Measurements from ENCODE around the gene TFAP2B.

Gene TFAP2B

DNA sequence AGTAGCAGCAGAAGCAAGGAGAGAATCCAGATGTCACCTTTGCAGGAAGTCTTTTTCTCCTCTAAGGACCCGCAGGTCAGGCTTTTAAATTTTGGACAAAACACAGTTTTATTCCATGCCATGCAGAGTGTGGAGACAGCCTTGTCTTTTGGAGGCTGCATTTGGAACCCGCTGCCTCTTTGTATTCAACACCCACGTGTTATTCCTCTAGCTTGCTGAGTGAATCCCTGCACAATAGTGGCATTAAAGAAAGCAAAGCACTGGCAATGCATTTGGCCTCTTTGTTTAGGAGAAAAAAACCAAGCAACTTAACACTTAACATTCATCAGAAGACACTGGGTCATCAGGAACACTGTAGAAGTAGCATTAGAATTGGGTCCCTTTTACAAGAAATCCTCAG, 43.5 kb downstream of the TFAP2B start:
- H3K4me3 ChIP-seq (replicated peaks; ENCODE audit: insufficient read depth, low read length): no peak overlapping the region
- no peak overlapping the region for H3K27ac ChIP-seq (replicated peaks)
- no peaks in the 10 kb centered on the region for H3K27me3 ChIP-seq (ENCODE audit: insufficient read depth, poor library complexity, severe bottlenecking)
- TF ChIP-seq SPI1 (IDR thresholded peaks at IDR 0.05; ENCODE audit: borderline replicate concordance, low read depth) (no peak), POLR2AphosphoS5 (IDR thresholded peaks at IDR 0.05; ENCODE audit: low read depth) (no peak), GABPA (IDR thresholded peaks at IDR 0.05; ENCODE audit: low read depth) (no peak), CTCF (IDR thresholded peaks at IDR 0.05; ENCODE audit: insufficient read depth, low read length) (no peak)
- TF ChIP-seq, protein P1, sequence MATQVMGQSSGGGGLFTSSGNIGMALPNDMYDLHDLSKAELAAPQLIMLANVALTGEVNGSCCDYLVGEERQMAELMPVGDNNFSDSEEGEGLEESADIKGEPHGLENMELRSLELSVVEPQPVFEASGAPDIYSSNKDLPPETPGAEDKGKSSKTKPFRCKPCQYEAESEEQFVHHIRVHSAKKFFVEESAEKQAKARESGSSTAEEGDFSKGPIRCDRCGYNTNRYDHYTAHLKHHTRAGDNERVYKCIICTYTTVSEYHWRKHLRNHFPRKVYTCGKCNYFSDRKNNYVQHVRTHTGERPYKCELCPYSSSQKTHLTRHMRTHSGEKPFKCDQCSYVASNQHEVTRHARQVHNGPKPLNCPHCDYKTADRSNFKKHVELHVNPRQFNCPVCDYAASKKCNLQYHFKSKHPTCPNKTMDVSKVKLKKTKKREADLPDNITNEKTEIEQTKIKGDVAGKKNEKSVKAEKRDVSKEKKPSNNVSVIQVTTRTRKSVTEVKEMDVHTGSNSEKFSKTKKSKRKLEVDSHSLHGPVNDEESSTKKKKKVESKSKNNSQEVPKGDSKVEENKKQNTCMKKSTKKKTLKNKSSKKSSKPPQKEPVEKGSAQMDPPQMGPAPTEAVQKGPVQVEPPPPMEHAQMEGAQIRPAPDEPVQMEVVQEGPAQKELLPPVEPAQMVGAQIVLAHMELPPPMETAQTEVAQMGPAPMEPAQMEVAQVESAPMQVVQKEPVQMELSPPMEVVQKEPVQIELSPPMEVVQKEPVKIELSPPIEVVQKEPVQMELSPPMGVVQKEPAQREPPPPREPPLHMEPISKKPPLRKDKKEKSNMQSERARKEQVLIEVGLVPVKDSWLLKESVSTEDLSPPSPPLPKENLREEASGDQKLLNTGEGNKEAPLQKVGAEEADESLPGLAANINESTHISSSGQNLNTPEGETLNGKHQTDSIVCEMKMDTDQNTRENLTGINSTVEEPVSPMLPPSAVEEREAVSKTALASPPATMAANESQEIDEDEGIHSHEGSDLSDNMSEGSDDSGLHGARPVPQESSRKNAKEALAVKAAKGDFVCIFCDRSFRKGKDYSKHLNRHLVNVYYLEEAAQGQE (IDR thresholded peaks at IDR 0.05; ENCODE audit: insufficient replicate concordance, low read depth): no peak
- no peak for DNase-seq (ENCODE audit: low read depth in 1 of 2, low spot score in 1 of 2)

DNA sequence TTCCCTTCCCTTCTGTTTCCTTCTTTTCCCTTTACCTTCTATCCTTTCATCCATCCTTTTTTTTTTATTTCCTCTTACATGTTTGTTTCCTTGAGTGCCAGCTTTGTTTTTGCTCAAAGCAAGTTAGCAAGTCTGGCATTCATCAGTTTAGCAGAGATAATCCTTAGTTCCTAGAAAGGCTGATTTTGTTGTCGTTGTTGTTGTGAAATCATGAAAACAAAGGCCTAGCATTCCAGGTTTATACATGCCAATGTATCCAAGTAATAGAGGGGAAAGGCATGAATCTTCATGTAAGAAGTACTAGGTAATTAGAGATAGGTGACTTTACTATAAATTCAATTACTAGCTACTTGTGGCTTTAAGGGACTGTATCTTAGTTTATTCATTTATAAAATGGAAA, 45.9 kb downstream of the TFAP2B start:
- no peak overlapping the region for H3K4me3 ChIP-seq (replicated peaks; ENCODE audit: insufficient read depth, low read length)
- H3K27ac ChIP-seq (replicated peaks): no peak overlapping the region
- DNase-seq (ENCODE audit: low read depth in 1 of 2, low spot score in 1 of 2): no peak
- no peak for TF ChIP-seq GABPA (IDR thresholded peaks at IDR 0.05; ENCODE audit: low read depth)
- TF ChIP-seq SPI1 (IDR thresholded peaks at IDR 0.05; ENCODE audit: borderline replicate concordance, low read depth): no peak
- no peak for TF ChIP-seq POLR2AphosphoS5 (IDR thresholded peaks at IDR 0.05; ENCODE audit: low read depth)
- TF ChIP-seq CTCF (IDR thresholded peaks at IDR 0.05; ENCODE audit: insufficient read depth, low read length): no peak
- TF ChIP-seq, protein P1 (IDR thresholded peaks at IDR 0.05; ENCODE audit: insufficient replicate concordance, low read depth): no peak
- no peaks in the 10 kb centered on the region for H3K27me3 ChIP-seq (ENCODE audit: insufficient read depth, poor library complexity, severe bottlenecking)

- no peak for DNase-seq (ENCODE audit: low read depth in 1 of 2, low spot score in 1 of 2)
- Histone ChIP-seq H3K27ac (replicated peaks) (no peak overlapping the region), H3K27me3 (ENCODE audit: insufficient read depth, poor library complexity, severe bottlenecking) (no peaks in the 10 kb centered on the region), H3K4me3 (replicated peaks; ENCODE audit: insufficient read depth, low read length) (no peak overlapping the region)
- TF ChIP-seq CTCF (IDR thresholded peaks at IDR 0.05; ENCODE audit: insufficient read depth, low read length) (no peak), GABPA (IDR thresholded peaks at IDR 0.05; ENCODE audit: low read depth) (no peak), SPI1 (IDR thresholded peaks at IDR 0.05; ENCODE audit: borderline replicate concordance, low read depth) (no peak), POLR2AphosphoS5 (IDR thresholded peaks at IDR 0.05; ENCODE audit: low read depth) (no peak)
- TF ChIP-seq, protein P1 (IDR thresholded peaks at IDR 0.05; ENCODE audit: insufficient replicate concordance, low read depth): no peak
Observed at GRCh38 chr6:50868466-50868865, 49.8 kb downstream of the TFAP2B start.
